Ramos (cell line): Measurements from ENCODE around the gene KLRC2.

Source experiments
- in situ Hi-C: fragments of 300-500 bp; cut with MboI; formaldehyde crosslinking; loops from one replicate; pipeline ENCODE4 v1.14.3; 2022; ENCODE audit warnings: low sequenced_read_pairs; ENCODE audit not compliant: unreplicated experiment

The KLRC2 gene

DNA sequence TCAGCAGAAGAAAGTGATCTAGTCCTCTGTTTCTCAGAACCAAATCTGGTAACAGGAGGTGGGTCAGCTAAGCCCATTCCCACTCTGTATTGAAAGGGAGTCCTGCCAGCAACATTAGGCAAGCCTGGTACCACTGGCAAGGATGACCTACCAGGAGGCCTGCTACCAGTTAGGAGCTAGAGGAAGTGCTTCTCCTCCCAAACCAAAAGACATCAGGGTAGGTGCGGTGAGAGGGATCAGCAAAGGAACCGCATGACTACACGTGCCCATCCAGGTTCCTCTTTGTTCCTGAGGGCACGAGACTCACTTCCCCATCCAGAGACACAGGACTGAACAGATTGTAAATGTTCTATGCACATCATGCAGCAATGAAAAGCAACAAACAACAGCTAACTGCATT, 29.1 kb downstream of the KLRC2 start:
- in situ Hi-C loops, result no loop called here

DNA sequence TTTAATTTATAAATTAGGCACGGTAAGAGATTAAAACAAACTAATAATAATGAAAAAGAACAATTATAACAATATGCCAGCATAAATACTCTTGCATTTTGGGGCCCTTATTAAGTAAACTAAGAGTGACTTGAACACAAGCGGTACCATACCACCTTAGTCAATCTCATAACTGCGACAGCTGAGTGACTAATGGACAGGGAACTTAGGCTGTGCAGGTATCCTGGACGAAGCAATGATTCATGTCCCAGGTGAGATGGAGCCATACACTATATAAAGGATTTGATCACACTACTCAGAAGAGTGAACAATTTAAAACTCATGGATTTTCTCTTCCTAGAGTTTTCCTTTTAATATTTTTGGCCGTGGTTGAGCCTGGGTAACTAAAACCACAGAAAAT, 30.5 kb downstream of the KLRC2 start:
- in situ Hi-C loops, result no loop called here

DNA sequence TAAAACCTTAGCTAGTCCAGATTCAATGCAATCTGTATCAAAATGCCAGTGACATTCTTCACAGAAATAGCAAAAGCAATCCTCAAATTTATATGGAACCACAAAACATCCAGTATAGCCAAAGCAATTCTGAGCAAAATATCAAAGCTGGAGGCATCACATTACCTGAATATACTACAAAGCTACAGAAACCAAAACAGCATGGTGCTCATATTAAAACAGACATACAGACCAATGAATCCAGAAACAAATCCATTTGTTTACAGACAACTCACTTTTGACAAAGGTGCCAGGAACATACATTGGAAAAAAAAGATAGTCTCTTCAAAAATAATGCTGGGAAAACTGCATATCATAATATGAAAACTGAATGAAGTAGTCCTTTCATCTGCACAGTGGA, 31.0 kb downstream of the KLRC2 start:
- in situ Hi-C loops, result no loop called here

DNA sequence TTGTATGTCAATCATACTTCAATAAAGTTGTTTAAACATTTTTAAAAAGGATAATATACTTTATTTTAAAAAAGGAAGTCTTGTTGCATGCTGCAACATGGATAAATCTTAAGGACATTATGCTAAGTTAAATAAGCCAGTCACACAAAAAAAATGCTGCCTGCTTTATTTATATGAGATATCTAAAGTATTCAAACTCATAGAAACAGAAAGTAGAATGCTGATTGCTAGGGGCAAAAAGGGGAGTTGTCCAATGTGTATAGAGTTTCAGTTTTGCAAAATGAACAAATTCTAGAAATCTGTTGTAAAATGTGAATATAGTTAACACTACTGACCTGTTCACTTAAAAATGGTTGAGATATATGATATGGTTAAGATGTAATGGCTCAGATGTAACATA, 35.0 kb downstream of the KLRC2 start:
- in situ Hi-C loops, result no loop called here

DNA sequence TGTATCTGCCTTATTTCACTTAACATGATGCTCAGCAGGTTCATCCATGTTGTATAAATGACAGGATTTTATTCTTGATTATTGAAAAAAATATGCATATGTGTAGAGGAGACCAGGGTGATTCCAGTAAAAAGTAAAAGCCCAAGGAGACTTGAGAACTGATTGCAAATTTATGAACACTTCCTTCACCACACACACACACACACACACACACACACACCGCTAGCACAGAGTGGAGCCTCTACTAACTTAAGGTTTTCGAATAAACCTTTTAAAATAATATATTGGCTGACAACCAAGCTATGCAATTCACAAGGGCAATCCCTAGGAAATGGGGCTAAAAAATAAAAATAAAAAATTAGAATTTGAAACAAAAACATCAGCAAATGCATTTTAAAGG, 37.6 kb downstream of the KLRC2 start:
- in situ Hi-C loops, result loop anchor here (5.0 to 25.0 kb wide), 2 partner anchors 159 to 736 kb away; partner anchors contain the start of gene CLEC2D

DNA sequence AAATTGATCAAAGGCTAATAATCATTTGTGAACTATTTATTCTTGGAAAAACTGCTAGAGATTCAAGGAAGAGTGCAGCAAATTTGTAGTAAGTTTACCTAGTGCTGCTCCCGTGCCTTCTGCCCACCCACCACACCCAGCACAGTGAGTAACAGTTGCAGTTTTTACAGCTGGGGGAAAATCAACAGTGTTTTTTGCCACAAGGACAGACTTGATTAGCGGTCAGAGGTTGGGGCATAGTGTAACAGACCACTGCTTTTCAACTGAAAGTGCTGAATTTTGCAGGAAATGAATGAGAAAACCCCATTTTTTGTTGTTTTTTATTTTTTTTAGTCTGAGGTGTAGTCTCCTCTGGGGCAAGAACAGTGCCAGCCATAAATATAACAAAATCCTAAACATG, 38.5 kb downstream of the KLRC2 start:
- in situ Hi-C loops, result loop anchor here (5.0 to 25.0 kb wide), 2 partner anchors 160 to 735 kb away; partner anchors contain the start of gene CLEC2D

DNA sequence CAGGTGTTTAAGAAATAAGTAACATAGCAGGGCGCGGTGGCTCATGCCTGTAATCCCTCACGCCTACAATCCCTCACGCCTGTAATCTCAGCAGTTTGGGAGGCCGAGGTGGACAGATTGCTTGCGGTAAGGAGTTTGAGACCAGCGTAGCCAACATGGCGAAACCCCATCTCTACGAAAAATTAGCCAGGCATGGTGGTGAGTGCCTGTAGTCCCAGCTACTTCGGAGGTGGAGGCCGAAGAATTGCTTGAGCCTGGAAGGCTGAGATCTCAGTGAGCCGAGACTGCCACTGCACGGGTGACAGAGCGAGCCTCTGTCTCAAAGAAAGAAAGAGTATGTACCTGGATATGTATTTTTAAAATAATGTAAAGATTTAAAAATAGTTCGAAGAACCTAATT, 39.6 kb downstream of the KLRC2 start:
- in situ Hi-C loops, result loop anchor here (5.0 to 25.0 kb wide), 2 partner anchors 161 to 734 kb away; partner anchors contain the start of gene CLEC2D

DNA sequence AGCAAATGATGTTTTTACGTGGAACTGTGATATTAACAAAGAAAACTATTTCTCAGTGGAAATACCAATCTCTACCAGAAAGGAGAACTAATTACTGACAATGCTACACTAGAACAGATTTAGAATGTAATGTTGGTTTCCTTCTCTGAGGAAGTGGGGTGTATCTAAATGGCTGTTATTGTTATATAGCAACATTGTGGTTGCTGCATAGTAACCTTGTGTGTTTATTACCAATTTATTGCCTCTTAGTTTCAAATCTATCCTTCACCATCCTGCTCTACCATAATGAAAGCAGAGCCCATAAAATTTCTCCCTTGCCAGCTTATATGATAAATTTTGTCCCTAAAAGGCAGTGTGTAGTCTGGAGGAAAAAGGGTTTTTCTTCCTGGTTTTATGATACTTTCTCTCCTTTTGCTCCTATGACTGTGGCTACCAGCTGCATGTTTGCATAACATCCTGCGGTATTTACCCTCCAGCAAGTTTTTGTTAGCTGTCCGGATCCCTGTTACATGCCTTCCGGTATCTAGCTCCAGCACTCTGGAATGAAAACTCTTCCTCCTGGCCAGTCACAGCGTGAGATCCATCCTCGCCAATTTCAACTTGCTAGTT, 40.3 kb downstream of the KLRC2 start:
- in situ Hi-C loops, result loop anchor here (5.0 to 25.0 kb wide), 2 partner anchors 162 to 733 kb away; partner anchors contain the start of gene CLEC2D

DNA sequence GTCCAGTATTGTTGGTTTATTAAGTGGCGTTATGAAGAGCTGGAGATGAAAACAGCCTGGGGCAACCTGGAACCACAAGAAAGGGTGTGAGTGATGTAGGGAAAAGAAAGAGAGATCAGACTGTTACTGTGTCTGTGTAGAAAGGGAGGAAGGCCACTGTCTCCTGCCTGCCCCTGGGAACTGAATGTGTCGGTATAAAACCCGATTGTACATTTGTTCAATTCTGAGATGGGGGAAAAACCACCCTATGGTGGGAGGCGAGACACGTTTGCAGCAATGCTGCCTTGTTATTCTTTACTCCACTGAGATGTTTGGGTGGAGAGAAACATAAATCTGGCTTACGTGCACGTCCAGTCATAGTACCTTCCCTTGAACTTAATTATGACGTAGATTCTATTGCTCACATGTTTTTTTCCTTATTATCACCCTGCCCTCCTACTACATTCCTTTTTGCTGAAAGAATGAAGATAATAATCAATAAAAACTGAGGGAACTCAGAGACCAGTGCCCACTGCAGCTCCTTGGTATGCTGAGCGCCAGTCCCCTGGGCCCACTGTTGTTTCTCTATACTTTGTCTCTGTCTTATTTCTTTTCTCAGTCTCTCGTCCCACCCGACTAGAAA, 41.2 kb downstream of the KLRC2 start:
- in situ Hi-C loops, result loop anchor here (5.0 to 25.0 kb wide), 2 partner anchors 163 to 732 kb away; partner anchors contain the start of gene CLEC2D

DNA sequence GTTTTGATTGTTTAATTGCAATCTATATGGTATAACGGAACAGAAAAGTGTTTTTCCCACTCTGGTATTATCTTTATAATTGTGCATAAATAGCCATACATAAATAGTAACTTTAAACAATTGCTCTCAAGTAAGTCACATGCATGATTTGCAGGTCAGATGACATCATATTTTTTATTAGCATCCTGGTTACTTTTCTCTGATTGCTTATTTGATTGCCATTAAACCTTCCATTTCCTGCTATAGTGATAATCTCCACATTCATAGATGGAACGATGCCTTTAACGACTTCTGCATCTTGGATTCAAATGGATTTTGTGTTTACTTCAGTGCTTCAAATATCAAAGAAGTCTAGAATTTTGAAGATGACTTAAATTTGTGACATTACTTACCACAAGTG, 42.5 kb downstream of the KLRC2 start:
- in situ Hi-C loops, result loop anchor here (25.0 kb wide), 1 partner anchor 731 kb away; the partner anchor contains the start of gene CLEC2D

DNA sequence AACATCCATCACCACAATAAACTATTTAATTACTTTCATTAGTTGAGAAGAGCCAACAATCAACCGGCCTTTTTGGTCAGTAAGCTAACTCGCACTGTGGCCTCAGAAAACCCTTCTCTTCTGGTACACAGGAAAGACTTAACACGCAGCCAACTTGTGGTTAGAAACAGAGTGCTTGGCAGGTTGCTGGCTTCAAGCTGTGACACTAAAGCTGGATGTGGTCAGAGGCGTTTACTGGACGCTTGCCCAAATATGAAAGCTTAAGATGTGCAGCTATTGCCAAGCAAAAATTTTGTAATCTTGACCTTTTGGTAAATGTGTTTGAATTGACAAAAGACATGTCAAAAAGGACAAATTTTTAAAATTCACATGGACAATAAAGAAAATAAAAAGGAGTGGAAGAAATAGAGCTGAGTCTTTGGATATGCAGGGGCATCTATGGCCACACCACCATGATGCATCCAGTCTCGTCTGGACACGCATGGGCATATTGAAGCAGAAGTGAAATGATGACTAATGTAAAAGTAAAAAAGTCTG, 43.3 kb downstream of the KLRC2 start:
- in situ Hi-C loops, result loop anchor here (25.0 kb wide), 1 partner anchor 730 kb away; the partner anchor contains the start of gene CLEC2D

DNA sequence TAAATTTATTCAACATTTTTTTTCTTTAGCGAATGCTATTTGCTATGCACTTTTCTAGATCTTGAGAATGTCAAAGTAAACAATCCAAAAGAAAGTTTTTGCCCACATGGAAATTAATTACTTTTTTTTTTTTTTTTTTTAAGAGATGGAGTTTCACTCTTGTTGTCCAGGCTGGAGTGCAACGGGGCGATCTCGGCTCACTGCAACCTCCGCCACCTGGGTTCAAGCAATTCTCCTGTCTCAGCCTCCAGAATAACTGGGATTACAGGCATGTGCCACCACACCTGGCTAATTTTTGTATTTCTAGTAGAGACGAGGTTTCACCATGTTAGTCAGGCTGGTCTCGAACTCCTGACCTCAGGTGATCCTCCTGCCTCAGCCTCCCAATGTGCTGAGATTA, 44.8 kb downstream of the KLRC2 start:
- in situ Hi-C loops, result loop anchor here (25.0 kb wide), 1 partner anchor 729 kb away; the partner anchor contains the start of gene CLEC2D

DNA sequence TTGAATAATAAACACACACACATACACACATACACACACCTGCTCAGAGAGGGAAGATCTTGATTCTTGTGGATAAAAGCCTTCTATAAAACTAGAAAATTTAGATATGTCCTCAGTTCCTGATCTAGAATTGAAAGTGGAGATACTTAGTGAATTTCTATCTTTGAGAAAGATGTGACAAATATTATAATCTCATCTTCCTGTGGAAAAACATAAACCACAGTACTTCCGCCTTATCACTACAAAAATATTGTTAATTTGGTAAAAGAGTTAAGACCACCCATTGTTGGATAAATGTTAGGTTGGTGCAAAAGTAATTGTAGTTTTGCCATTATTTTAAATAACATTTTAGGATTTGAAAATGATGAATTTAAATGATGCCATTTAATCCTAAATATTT, 45.9 kb downstream of the KLRC2 start, which contains the start of gene KLRK1:
KLRK1 (minus strand) TSS at position 138 of the 400 bp plus-strand sequence. CDS start 1,231 bp downstream, outside the sequence.
- in situ Hi-C loops, result loop anchor here (10.0 to 25.0 kb wide), 2 partner anchors 655 to 728 kb away; partner anchors contain the start of genes CLEC2D and CLECL1

DNA sequence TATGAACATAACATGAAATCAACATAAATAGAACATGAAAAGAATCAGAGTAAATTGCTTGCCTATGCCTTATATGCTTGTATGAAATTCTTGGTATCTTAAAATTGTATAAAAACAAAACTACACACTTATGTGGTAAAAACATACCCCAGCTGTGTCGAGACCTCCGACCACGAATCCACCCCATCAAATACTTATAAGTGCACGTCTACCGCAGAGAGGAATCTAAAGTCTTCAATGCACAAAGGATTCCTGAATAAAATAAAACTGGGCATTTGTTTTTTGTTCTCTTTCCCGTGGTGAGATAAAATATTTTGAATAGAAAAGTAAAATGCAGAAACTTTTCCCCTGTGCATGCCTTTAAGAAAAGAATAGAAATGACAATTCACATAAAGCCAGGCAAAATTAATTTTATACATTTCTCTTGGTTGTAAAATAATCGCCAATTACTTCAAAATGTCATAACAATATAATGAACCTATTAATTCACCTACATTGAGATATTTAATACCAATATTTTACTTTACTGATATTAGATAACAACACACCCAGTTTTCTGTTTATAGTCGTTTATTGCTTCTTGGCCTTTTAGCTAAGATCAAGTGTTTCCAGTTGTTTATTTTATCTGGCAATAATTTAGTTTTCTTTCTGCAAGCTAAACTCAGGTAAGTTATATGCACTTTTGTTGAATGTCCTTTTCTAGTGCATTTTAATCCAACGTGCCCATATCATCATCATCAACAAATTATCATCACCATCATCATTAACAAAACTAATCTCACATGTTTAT, 47.0 kb downstream of the KLRC2 start:
- in situ Hi-C loops, result loop anchor here (10.0 to 25.0 kb wide), 2 partner anchors 654 to 727 kb away; partner anchors contain the start of genes CLEC2D and CLECL1

DNA sequence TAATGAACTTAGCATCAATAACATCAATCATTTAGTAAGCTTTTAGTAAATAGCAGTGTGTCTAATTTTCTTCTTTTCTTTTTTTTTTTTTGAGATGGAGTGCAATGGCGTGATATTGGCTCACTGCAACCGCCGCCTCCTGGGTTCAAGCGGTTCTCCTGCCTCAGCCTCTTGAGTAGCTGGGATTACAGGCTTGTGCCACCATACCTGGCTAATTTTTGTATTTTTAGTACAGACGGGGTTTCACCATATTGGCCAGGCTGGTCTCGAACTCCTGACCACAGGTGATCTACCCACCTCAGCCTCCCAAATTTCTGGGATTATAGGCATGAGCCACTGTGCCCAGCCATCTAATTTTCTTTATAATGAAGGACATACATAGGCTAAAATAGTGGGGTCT, 48.3 kb downstream of the KLRC2 start:
- in situ Hi-C loops, result loop anchor here (10.0 to 25.0 kb wide), 2 partner anchors 653 to 725 kb away; partner anchors contain the start of genes CLEC2D and CLECL1

DNA sequence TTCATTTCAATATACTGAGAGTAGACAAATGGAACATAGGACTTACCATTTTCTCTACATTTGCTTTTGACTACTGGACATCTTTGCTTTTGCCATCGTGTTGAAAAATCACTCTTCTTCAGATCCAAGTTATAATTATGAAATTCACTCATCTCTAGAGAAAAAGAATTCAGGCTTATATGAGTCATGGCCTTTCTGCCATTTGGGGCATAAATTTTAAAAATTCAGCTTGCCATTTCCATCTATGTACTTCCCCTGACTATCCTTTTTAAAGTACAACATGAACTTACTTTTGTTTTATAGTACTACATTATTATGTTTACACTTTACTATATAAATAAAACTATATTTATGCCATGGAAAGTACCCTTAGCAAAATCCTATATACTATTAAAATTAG, 49.0 kb downstream of the KLRC2 start:
- in situ Hi-C loops, result loop anchor here (10.0 to 25.0 kb wide), 2 partner anchors 652 to 725 kb away; partner anchors contain the start of genes CLEC2D and CLECL1

DNA sequence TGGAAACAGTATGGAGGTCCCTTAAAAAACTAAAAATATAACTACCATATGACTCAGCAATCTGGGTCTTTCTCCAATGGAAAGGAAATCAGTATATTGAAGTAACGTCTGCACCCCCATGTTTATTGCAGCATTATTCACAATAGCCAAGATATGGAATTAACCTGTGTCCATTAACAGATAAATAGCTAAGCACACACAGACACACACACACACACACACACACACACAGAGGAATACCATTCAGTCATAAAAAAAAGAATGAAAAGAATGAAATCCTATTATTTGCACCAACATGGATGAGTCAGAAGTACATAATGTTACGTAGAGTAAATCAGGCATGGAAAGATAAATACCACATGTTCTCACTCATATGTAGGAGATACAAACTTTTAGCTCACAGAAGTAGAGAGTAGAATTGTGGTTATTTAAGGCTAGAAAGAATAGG, 50.6 kb downstream of the KLRC2 start:
- in situ Hi-C loops, result loop anchor here (10.0 to 25.0 kb wide), 2 partner anchors 650 to 723 kb away; partner anchors contain the start of genes CLEC2D and CLECL1

DNA sequence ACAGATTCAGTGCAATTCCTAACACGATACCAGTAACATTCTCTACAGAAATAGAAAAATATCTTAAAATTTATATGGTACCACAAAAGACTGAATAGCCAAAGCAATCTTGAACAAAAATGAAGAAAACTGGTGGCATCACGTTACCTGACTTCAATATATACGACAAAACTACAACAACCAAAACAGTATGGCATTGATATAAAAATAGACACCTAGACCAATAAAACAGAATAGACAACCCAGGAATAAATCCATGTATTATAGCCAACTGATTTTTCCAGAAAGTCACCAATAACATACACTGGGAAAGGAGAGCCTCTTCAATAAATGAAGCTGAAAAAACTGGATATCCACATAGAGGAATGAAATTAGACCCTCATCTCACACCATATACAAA, 51.6 kb downstream of the KLRC2 start:
- in situ Hi-C loops, result loop anchor here (5.0 to 25.0 kb wide), 3 partner anchors 147 to 722 kb away; partner anchors contain the start of genes CLEC2D and CLECL1

DNA sequence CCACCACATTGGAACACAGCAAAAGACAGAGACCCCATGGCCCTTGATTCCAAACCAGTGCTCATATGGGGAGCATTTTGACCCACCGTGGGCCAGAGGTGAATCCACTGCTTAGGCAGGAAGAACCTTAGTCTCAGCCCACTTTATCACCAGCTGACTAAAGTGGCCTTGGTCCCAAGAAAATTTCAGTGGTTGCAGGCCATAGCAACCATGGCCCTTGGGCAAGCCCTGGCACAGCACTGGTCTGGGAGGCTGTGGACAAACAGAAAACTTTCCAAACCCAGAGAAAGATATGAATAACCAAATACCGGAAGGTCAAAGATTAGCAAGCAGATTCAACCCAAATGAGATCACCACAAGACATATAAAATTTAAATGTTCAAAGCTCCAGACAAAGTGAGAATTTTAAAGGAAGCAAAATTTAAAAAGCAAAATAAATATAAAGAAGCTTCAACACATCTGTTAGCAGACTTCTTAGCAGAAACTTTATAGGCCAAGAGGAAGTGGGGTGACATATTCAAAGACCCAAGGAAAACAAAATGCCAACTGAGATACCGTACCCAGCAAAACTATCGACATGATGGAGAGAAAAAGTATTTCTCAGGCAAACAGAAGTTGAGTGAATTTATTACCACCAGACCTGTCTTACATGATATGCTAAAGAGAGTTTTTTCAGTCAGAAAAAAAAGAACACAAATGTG, 53.7 kb downstream of the KLRC2 start:
- in situ Hi-C loops, result loop anchor here (5.0 to 25.0 kb wide), 3 partner anchors 145 to 720 kb away; partner anchors contain the start of genes CLEC2D and CLECL1
